ENCODE results near the gene DCAF7.

DCAF7 gene

GRCh38 chr17:63535640-63536039 lies 14.6 kb upstream of the DCAF7 start:
- Histone ChIP-seq H4K20me1 (ENCODE audit: control insufficient read depth, insufficient read depth, low read depth, low read length) (no peaks in the 10 kb centered on the region), H3K4me2 (ENCODE audit: low read length) (no peak overlapping the region), H3K9me2 (replicated peaks; ENCODE audit: control insufficient read depth, low read length) (no peaks in the 10 kb centered on the region), H3K27me3 (ENCODE audit: control insufficient read depth, low read length) (peaks cover 20% of the 10 kb centered on the region), H3K4me3 (ENCODE audit: low read length) (no peak overlapping the region), H3K9me3 (ENCODE audit: control insufficient read depth, insufficient read depth, low read length) (no peaks in the 10 kb centered on the region), H3K36me3 (ENCODE audit: control insufficient read depth, low read length) (no peaks in the 10 kb centered on the region), H3K4me1 (ENCODE audit: control insufficient read depth, low read length) (no peaks in the 10 kb centered on the region), H3F3A (ENCODE audit: control insufficient read depth, insufficient read depth) (no peaks in the 10 kb centered on the region), H3K27ac (ENCODE audit: low read depth, low read length) (no peak overlapping the region), H3K79me2 (ENCODE audit: control insufficient read depth, low read length) (no peaks in the 10 kb centered on the region)
- TF ChIP-seq, protein P1, sequence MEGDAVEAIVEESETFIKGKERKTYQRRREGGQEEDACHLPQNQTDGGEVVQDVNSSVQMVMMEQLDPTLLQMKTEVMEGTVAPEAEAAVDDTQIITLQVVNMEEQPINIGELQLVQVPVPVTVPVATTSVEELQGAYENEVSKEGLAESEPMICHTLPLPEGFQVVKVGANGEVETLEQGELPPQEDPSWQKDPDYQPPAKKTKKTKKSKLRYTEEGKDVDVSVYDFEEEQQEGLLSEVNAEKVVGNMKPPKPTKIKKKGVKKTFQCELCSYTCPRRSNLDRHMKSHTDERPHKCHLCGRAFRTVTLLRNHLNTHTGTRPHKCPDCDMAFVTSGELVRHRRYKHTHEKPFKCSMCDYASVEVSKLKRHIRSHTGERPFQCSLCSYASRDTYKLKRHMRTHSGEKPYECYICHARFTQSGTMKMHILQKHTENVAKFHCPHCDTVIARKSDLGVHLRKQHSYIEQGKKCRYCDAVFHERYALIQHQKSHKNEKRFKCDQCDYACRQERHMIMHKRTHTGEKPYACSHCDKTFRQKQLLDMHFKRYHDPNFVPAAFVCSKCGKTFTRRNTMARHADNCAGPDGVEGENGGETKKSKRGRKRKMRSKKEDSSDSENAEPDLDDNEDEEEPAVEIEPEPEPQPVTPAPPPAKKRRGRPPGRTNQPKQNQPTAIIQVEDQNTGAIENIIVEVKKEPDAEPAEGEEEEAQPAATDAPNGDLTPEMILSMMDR (IDR thresholded peaks at IDR 0.05; ENCODE audit: low read depth, low read length, poor library complexity, severe bottlenecking): no peak
- no peak for TF ChIP-seq EZH2phosphoT487 (IDR thresholded peaks at IDR 0.05; ENCODE audit: borderline replicate concordance, low read length)

DNA sequence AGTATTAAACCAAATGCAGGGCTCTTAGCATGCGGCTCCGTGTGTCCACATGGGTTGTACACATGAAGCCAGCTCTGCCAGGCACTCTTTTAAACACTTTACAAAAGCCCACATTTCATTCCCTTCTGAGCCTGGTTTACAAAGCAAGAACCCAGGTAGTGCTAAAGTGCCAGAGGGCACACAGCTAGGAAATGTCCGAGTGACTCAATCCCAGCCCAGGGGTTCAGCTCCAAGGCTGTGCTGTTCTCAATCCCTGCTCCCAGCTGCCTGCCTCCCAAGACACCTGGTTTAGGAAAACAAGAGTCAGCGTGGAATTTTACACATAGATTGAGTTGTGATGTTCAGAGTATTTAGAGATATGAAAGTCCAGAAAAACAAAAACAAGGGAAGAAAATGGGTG lies 13.3 kb upstream of the DCAF7 start:
- H4K20me1 ChIP-seq (ENCODE audit: control insufficient read depth, insufficient read depth, low read depth, low read length): no peaks in the 10 kb centered on the region
- TF ChIP-seq, protein P1 (IDR thresholded peaks at IDR 0.05; ENCODE audit: low read depth, low read length, poor library complexity, severe bottlenecking): no peak
- no peak for TF ChIP-seq EZH2phosphoT487 (IDR thresholded peaks at IDR 0.05; ENCODE audit: borderline replicate concordance, low read length)
- no peaks in the 10 kb centered on the region for H3K36me3 ChIP-seq (ENCODE audit: control insufficient read depth, low read length)
- H3K4me3 ChIP-seq (ENCODE audit: low read length): no peak overlapping the region
- H3K4me2 ChIP-seq (ENCODE audit: low read length): no peak overlapping the region
- no peaks in the 10 kb centered on the region for H3K9me2 ChIP-seq (replicated peaks; ENCODE audit: control insufficient read depth, low read length)
- H3K27me3 ChIP-seq (ENCODE audit: control insufficient read depth, low read length): peaks cover 20% of the 10 kb centered on the region
- H3F3A ChIP-seq (ENCODE audit: control insufficient read depth, insufficient read depth): no peaks in the 10 kb centered on the region
- H3K79me2 ChIP-seq (ENCODE audit: control insufficient read depth, low read length): no peaks in the 10 kb centered on the region
- H3K9me3 ChIP-seq (ENCODE audit: control insufficient read depth, insufficient read depth, low read length): no peaks in the 10 kb centered on the region
- no peak overlapping the region for H3K27ac ChIP-seq (ENCODE audit: low read depth, low read length)
- no peaks in the 10 kb centered on the region for H3K4me1 ChIP-seq (ENCODE audit: control insufficient read depth, low read length)

DNA sequence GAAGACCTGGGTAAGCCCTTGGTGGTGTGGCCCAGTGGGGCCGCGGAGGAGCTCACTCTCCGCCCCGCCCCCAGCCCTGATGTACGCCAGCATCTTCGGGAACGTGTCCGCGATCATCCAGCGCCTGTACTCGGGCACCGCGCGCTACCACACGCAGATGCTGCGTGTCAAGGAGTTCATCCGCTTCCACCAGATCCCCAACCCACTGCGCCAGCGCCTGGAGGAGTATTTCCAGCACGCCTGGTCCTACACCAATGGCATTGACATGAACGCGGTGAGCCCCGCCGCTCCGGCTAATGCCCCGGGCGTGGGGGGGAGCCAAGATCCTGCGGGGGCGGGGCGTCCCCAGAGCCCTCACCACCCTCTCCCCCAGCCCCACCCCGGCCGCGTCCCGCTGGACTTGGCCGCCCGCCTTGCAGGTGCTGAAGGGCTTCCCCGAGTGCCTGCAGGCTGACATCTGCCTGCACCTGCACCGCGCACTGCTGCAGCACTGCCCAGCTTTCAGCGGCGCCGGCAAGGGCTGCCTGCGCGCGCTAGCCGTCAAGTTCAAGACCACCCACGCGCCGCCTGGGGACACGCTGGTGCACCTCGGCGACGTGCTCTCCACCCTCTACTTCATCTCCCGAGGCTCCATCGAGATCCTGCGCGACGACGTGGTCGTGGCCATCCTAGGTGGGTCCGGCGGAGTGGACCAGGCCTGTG lies 12.1 kb upstream of the DCAF7 start:
- H3K4me2 ChIP-seq (ENCODE audit: low read length): no peak overlapping the region
- H3K4me3 ChIP-seq (ENCODE audit: low read length): no peak overlapping the region

More for the DNA sequence above, 12.1 kb upstream of the DCAF7 start:
- TF ChIP-seq EZH2phosphoT487 (IDR thresholded peaks at IDR 0.05; ENCODE audit: borderline replicate concordance, low read length): no peak
- TF ChIP-seq, protein P1 (IDR thresholded peaks at IDR 0.05; ENCODE audit: low read depth, low read length, poor library complexity, severe bottlenecking): no peak
- Histone ChIP-seq H3K27ac (ENCODE audit: low read depth, low read length) (no peak overlapping the region), H3K79me2 (ENCODE audit: control insufficient read depth, low read length) (no peaks in the 10 kb centered on the region), H3K27me3 (ENCODE audit: control insufficient read depth, low read length) (peaks cover 20% of the 10 kb centered on the region), H4K20me1 (ENCODE audit: control insufficient read depth, insufficient read depth, low read depth, low read length) (no peaks in the 10 kb centered on the region), H3F3A (ENCODE audit: control insufficient read depth, insufficient read depth) (no peaks in the 10 kb centered on the region), H3K9me2 (replicated peaks; ENCODE audit: control insufficient read depth, low read length) (no peaks in the 10 kb centered on the region), H3K9me3 (ENCODE audit: control insufficient read depth, insufficient read depth, low read length) (no peaks in the 10 kb centered on the region), H3K36me3 (ENCODE audit: control insufficient read depth, low read length) (no peaks in the 10 kb centered on the region), H3K4me1 (ENCODE audit: control insufficient read depth, low read length) (no peaks in the 10 kb centered on the region)
